A673 (cell line): Measurements from ENCODE around the gene TEX53. TPM values are rescaled to one million over a fixed set of nuclear protein-coding genes. Genes with fewer than 3 reads are reported as not detected.

Experiments
- BruUV-seq: library from RNA; stranded (reverse); fragments of 400-500 nt; replicated peaks from 2 replicates; lab custom pipeline; 2021; lab: Mats Ljungman, UMichigan
- CTCF ChIA-PET: fragments of 300-600 bp; sonication (Branson Sonifier 250); formaldehyde crosslinking; loops from one replicate; lab custom pipeline; 2022; ENCODE audit warnings: antibody characterized with exemption; lab: Charles Lee
- POLR2A ChIA-PET: fragments of 300-600 bp; sonication (Branson Sonifier 250); formaldehyde crosslinking; loops from one replicate; lab custom pipeline; 2022; ENCODE audit warnings: antibody characterized with exemption; ENCODE audit not compliant: low non-redundant PET; lab: Charles Lee
- DNase-seq: peaks from one replicate; pipeline ENCODE4 v3.0.0-alpha.2; 2015; ENCODE audit warnings: low spot score
- H3K27ac ChIP-seq: fragments of 200-600 bp; sonication (generic); 2 replicates; pipeline ENCODE4 v1.5.1; 2016; ENCODE audit warnings: mixed run types, low read depth, mild to moderate bottlenecking, mixed read lengths, antibody characterized with exemption, low read length; ENCODE audit not compliant: poor library complexity, severe bottlenecking
- H3K27me3 ChIP-seq: fragments of 200-600 bp; sonication (generic); replicated peaks from 2 replicates; pipeline ENCODE4 v1.6.1; 2017; ENCODE audit warnings: mixed run types, low read depth, mild to moderate bottlenecking, mixed read lengths, antibody characterized with exemption, low read length; ENCODE audit not compliant: insufficient read depth, poor library complexity
- H3K36me3 ChIP-seq: fragments of 200-600 bp; sonication (generic); 2 replicates; pipeline ENCODE4 v1.6.1; 2016; ENCODE audit warnings: mixed run types, mild to moderate bottlenecking, mixed read lengths, antibody characterized with exemption, low read length; ENCODE audit not compliant: insufficient read depth, poor library complexity, severe bottlenecking
- H3K4me1 ChIP-seq: fragments of 200-600 bp; sonication (generic); 2 replicates; pipeline ENCODE4 v1.6.1; 2017; ENCODE audit warnings: mixed run types, mild to moderate bottlenecking, mixed read lengths, antibody characterized with exemption, low read length; ENCODE audit not compliant: insufficient read depth, poor library complexity, severe bottlenecking
- H3K4me3 ChIP-seq: fragments of 200-600 bp; sonication (generic); 2 replicates; pipeline ENCODE4 v1.5.1; 2016; ENCODE audit warnings: low read depth, mixed run types, mild to moderate bottlenecking, mixed read lengths, low read length; ENCODE audit not compliant: poor library complexity, severe bottlenecking
- H3K9me3 ChIP-seq: fragments of 200-600 bp; sonication (generic); 2 replicates; pipeline ENCODE4 v1.6.1; 2016; ENCODE audit warnings: mixed run types, low read depth, mild to moderate bottlenecking, mixed read lengths, antibody characterized with exemption, low read length; ENCODE audit not compliant: poor library complexity, severe bottlenecking
- CTCF ChIP-seq: fragments of 300-800, 200-600 bp; sonication (generic); conservative IDR thresholded peaks from 2 replicates; pipeline ENCODE4 v1.5.1; 2017; ENCODE audit warnings: low read depth, mild to moderate bottlenecking, antibody characterized with exemption, low read length, moderate library complexity, mixed read lengths
- EZH2 ChIP-seq: fragments of 200-600 bp; sonication (generic); IDR thresholded peaks from 2 replicates; pipeline ENCODE4 v1.6.1; 2017; ENCODE audit warnings: borderline replicate concordance, low read depth, mild to moderate bottlenecking, mixed read lengths, antibody characterized with exemption, low read length; ENCODE audit not compliant: poor library complexity, severe bottlenecking
- intact Hi-C: fragments of 100-400 bp; cut with micrococcal nuclease; formaldehyde crosslinking; loops from one replicate; pipeline ENCODE4 v1.10.0; 2022; ENCODE audit not compliant: unreplicated experiment
- total RNA-seq: library from RNA; stranded (reverse); gene quantifications from 2 replicates; pipeline ENCODE4 v1.2.3, GENCODE V29; 2021

Gene TEX53
- total RNA-seq, 1 experiment from 2014 or later: not detected

- POLR2A ChIA-PET: no interaction called here
- TF ChIP-seq EZH2 (no peak), CTCF (no peak)
- H3K9me3 ChIP-seq: no peaks in the 10 kb centered on the region
- CTCF ChIA-PET: no interaction called here
- intact Hi-C loops: no loop called here
- H3K4me3 ChIP-seq: no peak overlapping the region
- BruUV-seq: no TSS peak
- H3K27ac ChIP-seq: no peak overlapping the region
- no peaks in the 10 kb centered on the region for H3K36me3 ChIP-seq
- no peaks in the 10 kb centered on the region for H3K27me3 ChIP-seq
- peak; percentile 32 for DNase-seq
- no peaks in the 10 kb centered on the region for H3K4me1 ChIP-seq
These were observed 33.7 kb upstream of the TEX53 start for GRCh38 chr9:114691046-114691955.

GRCh38 chr9:114690308-114690707 lies 32.7 kb upstream of the TEX53 start:
- H3K27ac ChIP-seq: no peak overlapping the region
- no peaks in the 10 kb centered on the region for H3K36me3 ChIP-seq
- TF ChIP-seq CTCF (no peak), EZH2 (no peak)
- ChIA-PET CTCF (no interaction called here), POLR2A (no interaction called here)
- no peak overlapping the region for H3K4me3 ChIP-seq
- H3K4me1 ChIP-seq: no peaks in the 10 kb centered on the region
- DNase-seq: no peak
- no peaks in the 10 kb centered on the region for H3K27me3 ChIP-seq
- no peaks in the 10 kb centered on the region for H3K9me3 ChIP-seq
- BruUV-seq: no TSS peak
- intact Hi-C loops: no loop called here

GRCh38 chr9:114689813-114690212 lies 32.2 kb upstream of the TEX53 start:
- no peak for TF ChIP-seq EZH2
- no peak for TF ChIP-seq CTCF
- H3K4me3 ChIP-seq: no peak overlapping the region
- no peaks in the 10 kb centered on the region for H3K36me3 ChIP-seq
- POLR2A ChIA-PET: no interaction called here
- H3K9me3 ChIP-seq: no peaks in the 10 kb centered on the region
- H3K4me1 ChIP-seq: no peaks in the 10 kb centered on the region
- no peak for DNase-seq
- H3K27me3 ChIP-seq: no peaks in the 10 kb centered on the region
- CTCF ChIA-PET: no interaction called here
- BruUV-seq: no TSS peak
- intact Hi-C loops: no loop called here
- no peak overlapping the region for H3K27ac ChIP-seq
